GM12878 (cell line): ENCODE measurements around the gene PDZD7.

Source experiments
- CHD1 ChIP-seq: IDR thresholded peaks from 2 replicates; pipeline ENCODE4 v1.6.1; 2012; ENCODE audit warnings: low read depth, low read length, improper control_type of control experiment
- FOS ChIP-seq: IDR thresholded peaks from 3 replicates; pipeline ENCODE4 v1.6.1; 2011; ENCODE audit warnings: borderline replicate concordance; ENCODE audit not compliant: insufficient read length; ENCODE audit errors: extremely low read depth
- POLR2AphosphoS5 ChIP-seq: IDR thresholded peaks from 2 replicates; pipeline ENCODE4 v1.6.1; 2011; ENCODE audit warnings: mild to moderate bottlenecking, low read length, inconsistent platforms
- SIN3A ChIP-seq: IDR thresholded peaks from 2 replicates; pipeline ENCODE4 v1.6.1; 2012; ENCODE audit warnings: low read depth, low read length, improper control_type of control experiment
- SMARCA5 ChIP-seq: fragments of 450-650 bp; IDR thresholded peaks from 2 replicates; pipeline ENCODE4 v1.6.1; 2017; ENCODE audit warnings: mild to moderate bottlenecking
- SUZ12 ChIP-seq: fragments of 200-600 bp; sonication (generic); IDR thresholded peaks from one replicate; pipeline ENCODE4 v1.6.1; 2018; ENCODE audit warnings: antibody characterized with exemption, mild to moderate bottlenecking; ENCODE audit not compliant: unreplicated experiment
- TF ChIP-seq, protein P1 (sequence below), 3 experiments: IDR thresholded peaks in 2 of 3; conservative IDR thresholded peaks in 1 of 3; 2 replicates each; pipeline ENCODE4 v1.5.1; 2011; ENCODE audit warnings: low read depth in 3 of 3, low read length in 3 of 3, mild to moderate bottlenecking in 3 of 3, control low read depth in 2 of 3, moderate library complexity in 2 of 3, inconsistent platforms in 1 of 3, mixed read lengths in 1 of 3; ENCODE audit not compliant: control insufficient read depth in 2 of 3, insufficient read depth in 1 of 3; ENCODE audit errors: extremely low read depth in 1 of 3
- TF ChIP-seq, protein P2 (sequence below): IDR thresholded peaks from 2 replicates; pipeline ENCODE4 v1.6.1; 2011; ENCODE audit warnings: low read depth, mild to moderate bottlenecking, low read length, moderate library complexity, borderline replicate concordance; ENCODE audit errors: extremely low read depth

DNA sequence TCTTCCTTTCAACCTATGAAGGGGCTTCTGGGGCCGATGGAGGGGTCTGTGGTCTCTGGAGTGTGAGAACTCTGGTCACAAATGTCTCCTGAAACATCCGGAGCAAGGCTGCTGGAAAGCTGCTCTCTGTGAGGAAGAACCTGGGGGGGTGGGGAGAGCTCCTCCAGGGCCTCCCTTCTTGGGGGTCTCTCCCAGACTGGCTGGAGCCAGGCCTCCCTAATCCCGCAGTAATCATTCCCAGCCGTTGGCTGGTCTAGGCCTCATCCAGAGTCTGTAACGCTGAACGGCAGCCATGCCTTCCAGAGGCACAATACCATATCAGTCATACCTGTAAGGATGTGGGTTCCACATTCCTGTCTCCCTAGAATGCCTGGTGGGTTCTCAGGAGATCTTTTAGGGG, 35.7 kb downstream of the PDZD7 start:
- TF ChIP-seq POLR2AphosphoS5 (no peak), FOS (no peak), CHD1 (no peak), SUZ12 (no peak), SIN3A (no peak), SMARCA5 (no peak)
- TF ChIP-seq, protein P1, sequence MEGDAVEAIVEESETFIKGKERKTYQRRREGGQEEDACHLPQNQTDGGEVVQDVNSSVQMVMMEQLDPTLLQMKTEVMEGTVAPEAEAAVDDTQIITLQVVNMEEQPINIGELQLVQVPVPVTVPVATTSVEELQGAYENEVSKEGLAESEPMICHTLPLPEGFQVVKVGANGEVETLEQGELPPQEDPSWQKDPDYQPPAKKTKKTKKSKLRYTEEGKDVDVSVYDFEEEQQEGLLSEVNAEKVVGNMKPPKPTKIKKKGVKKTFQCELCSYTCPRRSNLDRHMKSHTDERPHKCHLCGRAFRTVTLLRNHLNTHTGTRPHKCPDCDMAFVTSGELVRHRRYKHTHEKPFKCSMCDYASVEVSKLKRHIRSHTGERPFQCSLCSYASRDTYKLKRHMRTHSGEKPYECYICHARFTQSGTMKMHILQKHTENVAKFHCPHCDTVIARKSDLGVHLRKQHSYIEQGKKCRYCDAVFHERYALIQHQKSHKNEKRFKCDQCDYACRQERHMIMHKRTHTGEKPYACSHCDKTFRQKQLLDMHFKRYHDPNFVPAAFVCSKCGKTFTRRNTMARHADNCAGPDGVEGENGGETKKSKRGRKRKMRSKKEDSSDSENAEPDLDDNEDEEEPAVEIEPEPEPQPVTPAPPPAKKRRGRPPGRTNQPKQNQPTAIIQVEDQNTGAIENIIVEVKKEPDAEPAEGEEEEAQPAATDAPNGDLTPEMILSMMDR (IDR thresholded peaks at IDR 0.05 in 2 of 3, conservative IDR thresholded peaks at IDR 0.05 in 1 of 3; ENCODE audit: control insufficient read depth in 2 of 3, extremely low read depth in 1 of 3, insufficient read depth in 1 of 3, low read depth in 3 of 3, low read length in 3 of 3): no peak
- TF ChIP-seq, protein P2, sequence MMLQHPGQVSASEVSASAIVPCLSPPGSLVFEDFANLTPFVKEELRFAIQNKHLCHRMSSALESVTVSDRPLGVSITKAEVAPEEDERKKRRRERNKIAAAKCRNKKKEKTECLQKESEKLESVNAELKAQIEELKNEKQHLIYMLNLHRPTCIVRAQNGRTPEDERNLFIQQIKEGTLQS: no peak
